Measurements from ENCODE around the gene SRPX2.

- TF ChIP-seq OSR2 (tag by site-specific recombination; IDR thresholded peaks at IDR 0.05) (no peak), OVOL3 (tag by site-specific recombination; IDR thresholded peaks at IDR 0.05) (no peak), CTCF (tag by site-specific recombination; IDR thresholded peaks at IDR 0.05) (no peak), ZNF621 (tag by site-specific recombination; IDR thresholded peaks at IDR 0.05) (no peak), MZF1 (tag by site-specific recombination; IDR thresholded peaks at IDR 0.05; ENCODE audit: borderline replicate concordance) (no peak), ZBTB44 (tag by site-specific recombination; IDR thresholded peaks at IDR 0.05) (no peak), ZNF777 (tag by site-specific recombination; IDR thresholded peaks at IDR 0.05; ENCODE audit: borderline replicate concordance) (no peak), ZNF211 (tag by site-specific recombination; IDR thresholded peaks at IDR 0.05; ENCODE audit: low read depth) (no peak), MEIS1 (CRISPR knock-in tag; IDR thresholded peaks at IDR 0.05; ENCODE audit: borderline replicate concordance) (no peak), ZNF24 (tag by site-specific recombination; IDR thresholded peaks at IDR 0.05) (no peak), ZBTB7A (tag by site-specific recombination; IDR thresholded peaks at IDR 0.05; ENCODE audit: low read depth) (no peak), KLF8 (tag by site-specific recombination; IDR thresholded peaks at IDR 0.05) (no peak), ZNF449 (tag by site-specific recombination; IDR thresholded peaks at IDR 0.05) (no peak), KLF17 (tag by site-specific recombination; IDR thresholded peaks at IDR 0.05) (no peak)
Observed at GRCh38 chrX:100611951-100612350, 32.0 kb upstream of the SRPX2 start.

Measured in HEK293 (cell line).